Measurements from ENCODE around the gene UBE3A.

GRCh38 chr15:25397100-25397499, 41.7 kb downstream of the UBE3A start:
- TF ChIP-seq CTCF (IDR thresholded peaks at IDR 0.05): no peak
- no peak for TF ChIP-seq POLR2A (IDR thresholded peaks at IDR 0.05)
